ENCODE measurements around the gene PIK3R4.

DNA sequence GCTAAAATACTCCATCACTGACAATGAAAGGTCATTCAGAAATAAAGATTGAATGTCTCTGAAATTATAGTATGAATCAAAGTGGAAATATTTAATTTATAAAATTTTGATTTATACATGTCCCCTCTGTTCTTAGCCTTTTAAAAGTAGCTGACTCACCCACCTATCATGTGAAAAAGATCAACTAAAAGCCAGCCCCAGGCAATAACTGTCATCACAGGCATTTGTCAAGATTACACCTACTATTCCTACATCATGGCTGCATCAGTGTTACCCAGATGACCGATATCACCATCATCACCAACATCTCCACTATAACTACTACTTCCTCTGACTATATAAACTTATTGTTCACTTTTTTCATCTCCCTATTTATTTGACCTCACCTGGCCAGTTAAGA, 14.3 kb upstream of the PIK3R4 start:
- TF ChIP-seq CTCF (conservative IDR thresholded peaks at IDR 0.05; ENCODE audit: low read length), result no peak
- TF ChIP-seq EZH2phosphoT487 (IDR thresholded peaks at IDR 0.05; ENCODE audit: borderline replicate concordance), result no peak
